HG03565 (cell line): ENCODE data around the gene C1QTNF8.
"Not testable (repeated sequence)": the region's sequence is repeated elsewhere in the genome, so short reads cannot be mapped to it uniquely, and the experiment has no call there.

Experiments used
- ATAC-seq: cut with Tn5 transposase; IDR thresholded peaks from one replicate; pipeline ENCODE4 v1.9.1; 2021; ENCODE audit warnings: mild to moderate bottlenecking, moderate library complexity; ENCODE audit not compliant: unreplicated experiment

The C1QTNF8 gene

DNA sequence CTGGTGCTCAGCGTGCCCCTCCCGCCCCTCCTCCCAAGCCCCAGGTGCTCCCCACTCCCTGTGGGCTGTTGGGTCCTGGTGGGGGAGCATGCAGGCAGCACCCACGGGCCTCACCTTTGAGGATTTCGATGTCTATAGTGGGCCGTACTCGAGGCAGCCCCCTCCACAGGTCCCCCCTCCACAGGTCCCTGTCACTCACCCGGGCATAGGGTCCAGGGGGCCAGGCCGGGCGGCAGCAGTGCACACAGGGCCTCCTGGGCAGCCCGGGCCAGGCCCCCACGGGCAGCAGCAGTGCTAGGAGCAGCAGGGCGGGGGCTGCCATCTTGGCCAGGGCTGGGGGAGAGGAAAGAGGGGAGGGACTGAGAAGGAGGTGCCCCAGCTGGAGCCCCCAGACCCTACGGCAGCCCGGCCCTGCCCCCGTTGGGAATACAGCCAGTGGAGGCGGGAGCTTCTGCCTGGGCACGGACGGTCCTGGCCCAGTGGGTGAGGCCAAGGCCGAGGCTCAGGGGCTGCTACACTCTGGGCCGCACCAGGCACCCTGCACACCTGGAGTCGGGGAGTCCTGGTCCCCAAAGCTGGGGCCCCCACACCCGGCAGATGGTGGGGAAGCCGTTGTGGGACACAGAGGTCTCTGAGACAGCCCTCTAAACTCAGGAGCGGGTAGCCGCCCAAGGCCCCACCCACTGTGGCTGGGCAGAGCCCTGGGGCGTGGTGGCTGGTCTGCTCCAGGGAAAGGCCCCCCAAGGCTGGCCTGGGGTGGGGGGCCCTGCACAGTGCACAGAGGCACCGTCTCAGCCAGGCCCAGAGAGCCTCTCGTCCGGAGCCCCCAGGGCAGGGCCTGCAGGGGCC lies 1.2 kb downstream of the C1QTNF8 start:
- no peak for ATAC-seq

GRCh38 chr16:1094124-1094479 lies 1.9 kb downstream of the C1QTNF8 start:
- no peak for ATAC-seq

DNA sequence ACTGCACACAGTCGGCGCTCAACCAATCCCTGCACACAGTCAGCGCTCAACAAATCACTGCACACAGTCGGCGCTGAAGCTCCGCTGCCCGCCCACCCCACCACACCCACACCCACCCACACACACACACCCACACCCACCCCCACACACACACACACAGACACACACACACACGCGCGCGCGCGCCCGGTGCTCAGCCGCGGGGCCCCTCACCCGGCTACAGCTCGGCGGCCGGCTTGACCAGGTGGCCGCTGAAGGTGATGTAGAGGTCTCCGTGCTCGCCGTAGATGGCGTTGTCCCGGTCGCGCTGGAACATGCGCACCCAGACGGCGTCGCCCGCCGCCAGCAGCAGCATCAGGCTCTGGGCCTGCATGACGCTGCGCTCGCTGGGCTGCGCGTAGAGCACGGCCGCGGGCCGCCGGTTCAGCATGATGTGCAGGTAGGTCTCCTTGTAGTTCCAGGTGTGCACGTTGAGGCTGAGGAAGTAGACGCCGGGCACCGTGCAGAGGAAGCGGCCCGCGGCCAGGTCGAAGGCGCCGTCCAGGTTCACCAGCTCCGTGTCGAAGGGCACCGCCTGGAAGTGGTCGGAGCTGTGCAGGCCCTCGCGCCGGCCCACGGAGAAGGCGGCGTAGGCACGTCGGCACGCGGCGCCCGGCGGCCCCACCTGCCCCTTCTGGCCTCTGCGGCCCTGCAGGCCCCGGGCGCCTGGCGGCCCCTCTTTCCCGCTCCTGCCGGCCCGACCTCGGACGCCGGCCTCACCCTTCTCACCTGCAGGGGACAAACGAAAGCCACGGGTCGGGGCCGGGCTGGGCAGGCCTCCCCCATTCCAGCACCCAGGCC lies 2.5 kb downstream of the C1QTNF8 start:
- ATAC-seq = no peak

- not testable (repeated sequence) for ATAC-seq
These were observed 3.3 kb downstream of the C1QTNF8 start for GRCh38 chr16:1092685-1093283.

GRCh38 chr16:1091992-1092552 lies 4.0 kb downstream of the C1QTNF8 start:
- ATAC-seq = no peak

DNA sequence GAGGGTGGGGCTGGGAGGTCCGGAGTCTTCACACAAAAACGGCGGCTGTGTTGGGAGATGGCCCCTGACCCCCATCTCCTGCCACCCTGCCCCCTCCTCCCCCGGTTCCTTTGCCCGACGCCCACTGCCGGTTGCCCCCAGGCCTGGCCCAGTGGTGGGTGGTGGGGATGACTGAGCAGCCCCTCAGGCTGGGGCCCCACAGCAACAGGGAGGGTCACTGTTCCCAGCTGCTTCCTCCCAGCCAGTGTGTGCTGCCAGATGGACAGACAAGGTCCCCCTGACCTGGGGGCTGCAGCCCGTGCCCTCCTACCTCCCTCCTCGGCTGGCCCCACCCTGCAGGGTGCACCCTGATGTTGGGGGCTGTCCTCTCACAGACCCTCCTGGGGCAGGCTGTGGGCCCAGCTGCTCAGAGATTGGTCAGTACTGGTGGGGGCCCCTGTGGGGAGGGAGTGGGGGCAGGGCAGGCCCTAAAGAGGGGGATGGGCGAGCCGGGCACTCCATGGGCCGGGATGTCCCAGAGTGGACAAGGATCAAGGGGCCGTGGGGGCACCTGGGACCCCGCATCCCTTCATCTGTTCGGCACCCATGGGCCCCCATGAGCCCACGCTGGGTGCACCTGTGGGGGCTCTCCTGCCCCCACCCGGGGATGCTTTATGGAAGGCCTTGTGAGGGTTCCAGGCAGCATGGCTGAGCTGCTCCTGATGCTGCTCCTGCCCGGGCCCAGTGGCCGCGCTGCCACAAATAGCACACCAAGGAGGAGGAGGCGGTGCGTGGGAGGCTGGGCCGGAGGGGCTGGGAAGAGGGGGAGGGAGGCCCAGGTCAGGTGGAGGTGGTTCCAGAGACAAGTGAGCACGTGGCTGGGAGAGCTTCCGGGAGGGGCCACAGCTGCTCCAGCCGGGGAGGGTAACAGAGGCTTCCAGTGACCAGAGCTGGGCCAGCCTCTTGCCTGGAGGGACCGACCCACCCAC lies 5.1 kb downstream of the C1QTNF8 start:
- ATAC-seq = no peak

GRCh38 chr16:1089822-1090619 lies 6.0 kb downstream of the C1QTNF8 start:
- no peak for ATAC-seq

DNA sequence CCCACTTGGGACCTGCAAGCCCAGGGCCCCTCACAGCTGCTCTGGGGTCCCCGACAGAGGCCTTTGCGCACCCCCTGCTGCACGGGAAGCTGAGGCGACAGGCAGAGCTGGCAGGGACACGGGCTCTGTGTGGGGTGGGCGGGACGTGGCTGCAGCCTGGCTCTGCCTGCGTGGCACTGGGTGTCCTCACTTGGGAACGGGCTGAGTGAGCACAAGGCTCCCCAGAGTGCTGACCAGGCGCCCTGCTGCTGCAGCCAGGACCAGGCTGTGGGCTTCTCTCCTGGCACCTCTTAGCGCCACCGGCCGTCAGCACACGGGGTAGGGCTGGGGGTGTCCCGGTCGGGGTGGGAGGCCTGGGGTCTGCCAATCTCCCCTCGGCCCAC lies 6.6 kb downstream of the C1QTNF8 start:
- ATAC-seq = no peak

DNA sequence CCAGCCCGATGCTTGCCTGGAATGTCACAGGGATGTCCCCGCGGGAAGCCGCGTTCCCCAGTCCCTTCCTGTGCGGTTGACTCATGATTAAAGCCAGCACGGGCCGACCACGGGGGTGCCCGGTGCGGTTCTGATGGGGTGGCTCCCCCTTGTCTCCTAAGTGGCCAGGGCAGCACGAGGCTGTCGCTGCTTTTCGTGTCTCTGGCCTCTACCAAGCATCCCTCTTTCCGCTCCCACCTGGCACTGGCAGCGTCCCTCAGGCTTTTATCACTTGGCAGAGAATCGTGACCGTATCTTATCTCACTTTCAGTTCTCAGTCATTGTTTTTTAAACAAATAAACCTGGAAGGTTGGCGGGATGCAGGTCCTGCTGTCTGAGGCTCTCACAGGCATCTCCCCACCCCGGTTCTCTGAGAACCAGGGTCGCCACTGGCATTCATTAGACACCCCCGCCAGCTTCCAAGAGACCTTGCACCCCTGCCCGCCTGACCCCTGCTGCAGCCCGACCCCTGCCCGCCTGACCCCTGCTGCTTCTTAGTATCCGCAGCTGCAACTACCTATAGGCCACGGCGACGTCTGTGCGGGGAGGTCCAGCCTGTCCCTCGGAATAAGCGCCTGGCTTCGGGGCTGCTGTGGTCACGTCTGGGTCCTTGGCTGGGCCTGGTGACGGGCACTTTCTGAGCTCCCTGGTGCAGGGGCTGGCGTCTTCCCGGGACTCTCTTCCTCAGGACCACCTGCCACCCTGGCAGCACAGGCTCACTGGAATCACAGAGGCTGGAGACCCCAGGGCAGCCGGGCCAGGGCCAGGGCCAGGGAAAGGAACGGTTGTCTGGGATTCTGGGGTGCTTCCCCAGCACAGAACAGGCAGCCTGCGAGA lies 7.5 kb downstream of the C1QTNF8 start:
- no peak for ATAC-seq

DNA sequence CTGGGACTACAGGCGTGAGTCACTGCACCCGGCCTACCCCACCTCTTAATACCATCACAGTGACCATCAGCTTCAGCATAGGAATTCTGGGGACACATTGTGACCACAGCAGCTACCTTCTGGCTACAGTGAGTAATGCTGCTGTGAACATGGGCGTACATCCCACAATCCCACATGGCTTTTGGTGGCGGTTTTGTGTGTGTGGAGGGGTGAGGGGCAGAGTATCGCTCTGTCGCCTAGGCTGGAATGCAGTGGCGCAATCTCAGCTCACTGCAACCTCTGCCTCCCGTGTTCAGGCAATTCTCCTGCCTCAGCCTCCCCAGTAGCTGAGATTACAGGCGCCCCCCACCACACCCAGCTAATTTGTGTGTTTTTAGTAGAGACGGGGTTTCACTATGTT lies 9.6 kb downstream of the C1QTNF8 start:
- not testable (repeated sequence) for ATAC-seq

GRCh38 chr16:1084971-1085370 lies 11.1 kb downstream of the C1QTNF8 start:
- ATAC-seq = no peak

- no peak for ATAC-seq
These were observed 12.9 kb downstream of the C1QTNF8 start for GRCh38 chr16:1082952-1083675.

- no peak for ATAC-seq
These were observed 13.6 kb downstream of the C1QTNF8 start for GRCh38 chr16:1082266-1082951.

- no peak for ATAC-seq
These were observed 14.2 kb downstream of the C1QTNF8 start for GRCh38 chr16:1081734-1082265.

GRCh38 chr16:1080801-1081733 lies 15.0 kb downstream of the C1QTNF8 start:
- no peak for ATAC-seq
